Neuron (in vitro differentiated cells): ENCODE results near the gene RAG1.

ENCODE experiments used
- H2AFZ ChIP-seq: one replicate; pipeline ENCODE4 v1.6.1; 2013; ENCODE audit warnings: low read depth, mild to moderate bottlenecking, inconsistent platforms, low read length, moderate library complexity
- H3K27me3 ChIP-seq: one replicate; pipeline ENCODE4 v1.6.1; 2013; ENCODE audit warnings: low read length; ENCODE audit not compliant: insufficient read depth
- H3K36me3 ChIP-seq: one replicate; pipeline ENCODE4 v1.6.1; 2013; ENCODE audit warnings: low read length; ENCODE audit not compliant: insufficient read depth
- H3K4me1 ChIP-seq: one replicate; pipeline ENCODE4 v1.6.1; 2013; ENCODE audit warnings: low read length; ENCODE audit not compliant: insufficient read depth
- H3K4me3 ChIP-seq: 2 replicates; pipeline ENCODE4 v1.5.1; 2013; ENCODE audit warnings: mild to moderate bottlenecking, low read length, moderate library complexity
- H3K9me3 ChIP-seq: one replicate; pipeline ENCODE4 v1.6.1; 2013; ENCODE audit warnings: low read length

RAG1 gene

DNA sequence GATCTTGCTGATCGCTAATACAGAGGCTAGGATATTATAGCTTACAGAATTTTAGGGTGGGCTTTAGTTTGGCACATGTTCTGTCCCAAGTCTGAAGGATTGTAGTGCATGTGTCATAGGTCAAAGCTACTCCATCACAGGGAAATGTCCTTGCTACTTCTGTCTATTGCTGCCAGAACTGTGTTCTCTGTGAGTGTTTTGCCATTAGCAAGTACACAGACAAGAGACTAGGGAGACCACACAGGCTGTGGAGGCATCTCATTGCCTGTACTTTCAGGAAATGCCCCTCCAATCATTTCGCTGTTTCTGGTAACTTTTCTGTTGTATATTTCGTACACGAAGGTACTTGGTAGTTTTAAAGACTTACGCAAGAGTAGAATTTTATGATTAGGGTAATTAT is 55.7 kb downstream of the RAG1 start:
- Histone ChIP-seq H3K9me3 (no peaks in the 10 kb centered on the region), H3K4me3 (no peak overlapping the region), H2AFZ (no peak overlapping the region), H3K27me3 (no peaks in the 10 kb centered on the region), H3K36me3 (no peaks in the 10 kb centered on the region), H3K4me1 (no peaks in the 10 kb centered on the region)

GRCh38 chr11:36627006-36627405 is 59.2 kb downstream of the RAG1 start:
- Histone ChIP-seq H3K9me3 (no peaks in the 10 kb centered on the region), H3K4me3 (no peak overlapping the region), H3K36me3 (no peaks in the 10 kb centered on the region), H3K4me1 (peaks cover 12% of the 10 kb centered on the region), H2AFZ (no peak overlapping the region), H3K27me3 (no peaks in the 10 kb centered on the region)

GRCh38 chr11:36627471-36627870 is 59.7 kb downstream of the RAG1 start:
- Histone ChIP-seq H3K9me3 (no peaks in the 10 kb centered on the region), H3K27me3 (no peaks in the 10 kb centered on the region), H3K4me3 (no peak overlapping the region)

GRCh38 chr11:36628141-36628540 is 60.3 kb downstream of the RAG1 start:
- H3K4me3 ChIP-seq: no peak overlapping the region
- no peak overlapping the region for H2AFZ ChIP-seq
- H3K36me3 ChIP-seq: no peaks in the 10 kb centered on the region
- peaks cover 13% of the 10 kb centered on the region for H3K4me1 ChIP-seq
- H3K9me3 ChIP-seq: no peaks in the 10 kb centered on the region
- no peaks in the 10 kb centered on the region for H3K27me3 ChIP-seq

More at GRCh38 chr11:36627471-36627870, 59.7 kb downstream of the RAG1 start:
- Histone ChIP-seq H3K36me3 (no peaks in the 10 kb centered on the region), H2AFZ (no peak overlapping the region), H3K4me1 (peaks cover 13% of the 10 kb centered on the region)

DNA sequence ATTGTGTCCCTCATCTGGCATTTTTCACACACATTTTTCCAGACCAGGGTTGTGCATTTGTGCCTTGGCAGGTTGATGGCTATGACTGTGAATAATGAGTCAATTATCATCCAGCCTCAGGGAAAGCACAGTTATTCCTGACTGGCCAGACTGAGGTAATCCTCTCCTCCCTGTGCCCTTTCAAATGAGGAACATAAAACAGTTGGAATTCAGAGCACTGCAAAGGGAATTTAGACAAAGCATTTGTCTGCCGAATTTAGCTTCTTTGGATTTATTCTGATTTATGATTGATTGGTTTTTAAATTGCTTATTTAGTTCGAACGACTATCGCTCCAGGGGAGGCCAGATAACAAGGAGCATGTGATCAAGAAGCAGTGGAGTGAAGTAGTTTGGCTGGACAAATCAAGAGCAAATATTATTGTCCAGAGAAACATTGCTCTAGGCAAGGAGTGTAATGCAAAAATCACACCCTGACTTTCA is 61.0 kb downstream of the RAG1 start:
- Histone ChIP-seq H3K9me3 (no peaks in the 10 kb centered on the region), H2AFZ (no peak overlapping the region), H3K36me3 (no peaks in the 10 kb centered on the region), H3K4me1 (peaks cover 13% of the 10 kb centered on the region), H3K4me3 (no peak overlapping the region), H3K27me3 (no peaks in the 10 kb centered on the region)
